IPS-NIHi7 (cell line): ENCODE results near the gene PA2G4.
"Not testable (repeated sequence)": the region's sequence is repeated elsewhere in the genome, so short reads cannot be mapped to it uniquely, and the experiment has no call there.

ENCODE experiments used
- DNase-seq: peaks from one replicate; pipeline ENCODE4 v3.0.0; 2012; ENCODE audit warnings: mixed read lengths; ENCODE audit errors: extremely low spot score

The PA2G4 gene

GRCh38 chr12:56099787-56100186, 4.6 kb upstream of the PA2G4 start:
- no peak for DNase-seq

- no peak for DNase-seq
Measured at GRCh38 chr12:56101045-56101444, 3.3 kb upstream of the PA2G4 start.

GRCh38 chr12:56102683-56103065, 1.7 kb upstream of the PA2G4 start:
- DNase-seq: no peak

- no peak for DNase-seq
Measured at GRCh38 chr12:56103066-56103711, 1.2 kb upstream of the PA2G4 start.

GRCh38 chr12:56103823-56104108, 593 bp upstream of the PA2G4 start:
- DNase-seq: no peak

- no peak for DNase-seq
Measured at GRCh38 chr12:56104815-56105608, 653 bp downstream of the PA2G4 start.

- DNase-seq: no peak
Measured at GRCh38 chr12:56105609-56105902, 1.2 kb downstream of the PA2G4 start.

GRCh38 chr12:56107242-56107641, 2.9 kb downstream of the PA2G4 start:
- DNase-seq: no peak

GRCh38 chr12:56110571-56110970, 6.2 kb downstream of the PA2G4 start:
- DNase-seq: no peak

GRCh38 chr12:56114084-56114483, 9.7 kb downstream of the PA2G4 start:
- no peak for DNase-seq

- no peak for DNase-seq
Measured at GRCh38 chr12:56115329-56115728, 11.0 kb downstream of the PA2G4 start.

- peak; percentile 67 for DNase-seq
Measured at GRCh38 chr12:56116267-56117081, 12.1 kb downstream of the PA2G4 start, which contains the start of gene RPL41. Gene RPL41 (plus strand): TSS chr12:56116633.

- DNase-seq: not testable (repeated sequence)
Measured at GRCh38 chr12:56117082-56117706, 12.8 kb downstream of the PA2G4 start.

- peak; percentile 90 for DNase-seq
Measured at GRCh38 chr12:56117778-56118687, 13.7 kb downstream of the PA2G4 start, which contains the start of gene ZC3H10. Gene ZC3H10 (plus strand): TSS chr12:56118266. CDS start chr12:56120563, 2,297 bp downstream.

- no peak for DNase-seq
Measured at GRCh38 chr12:56118688-56119357, 14.5 kb downstream of the PA2G4 start.

- DNase-seq: peak; percentile 77
Measured at GRCh38 chr12:56119361-56119796, 15.0 kb downstream of the PA2G4 start.

GRCh38 chr12:56120158-56120846, 15.9 kb downstream of the PA2G4 start:
- no peak for DNase-seq

GRCh38 chr12:56121204-56121870, 17.0 kb downstream of the PA2G4 start:
- DNase-seq: no peak

- no peak for DNase-seq
Measured at GRCh38 chr12:56122637-56123036, 18.3 kb downstream of the PA2G4 start.
